HL-60 (cell line): ENCODE data around the gene TTC13.
A peak's percentile ranks its signal among the peaks of the same experiment; 100 is the strongest.

Source experiments
- DNase-seq, 2 experiments: peaks; one replicate each; pipeline ENCODE4 v3.0.0-alpha.2; 2010 to 2020; ENCODE audit warnings: low read depth in 1 of 2, low spot score in 1 of 2
- H3K27ac ChIP-seq: fragments of 250-450 bp; sonication (Bioruptor Pico); replicated peaks from 2 replicates; pipeline ENCODE4 v1.5.1; 2020; ENCODE audit warnings: mild to moderate bottlenecking, moderate library complexity
- H3K27me3 ChIP-seq: fragments of 250-450 bp; sonication (Bioruptor Pico); 2 replicates; pipeline ENCODE4 v1.5.1; 2021; ENCODE audit warnings: mild to moderate bottlenecking, moderate library complexity; ENCODE audit not compliant: insufficient read depth, poor library complexity, severe bottlenecking
- H3K4me3 ChIP-seq: replicated peaks from 2 replicates; pipeline ENCODE4 v1.5.1; 2011; ENCODE audit warnings: mild to moderate bottlenecking, control low read depth, low read length; ENCODE audit not compliant: insufficient read depth
- CTCF ChIP-seq: IDR thresholded peaks from one replicate; pipeline ENCODE4 v1.5.1; 2011; ENCODE audit warnings: low read length, control low read depth, inconsistent platforms; ENCODE audit not compliant: insufficient read depth
- GABPA ChIP-seq: IDR thresholded peaks from 2 replicates; pipeline ENCODE4 v1.6.1; 2012; ENCODE audit warnings: low read depth
- POLR2AphosphoS5 ChIP-seq: IDR thresholded peaks from 2 replicates; pipeline ENCODE4 v1.6.1; 2012; ENCODE audit warnings: low read depth
- REST ChIP-seq: IDR thresholded peaks from 2 replicates; pipeline ENCODE4 v1.6.1; 2012; ENCODE audit warnings: low read depth; ENCODE audit not compliant: insufficient replicate concordance
- SPI1 ChIP-seq: IDR thresholded peaks from 2 replicates; pipeline ENCODE4 v1.6.1; 2012; ENCODE audit warnings: low read depth, mild to moderate bottlenecking, borderline replicate concordance

The TTC13 gene

GRCh38 chr1:230983811-230984210 is 5.2 kb upstream of the TTC13 start:
- H3K27me3 ChIP-seq = no peaks in the 10 kb centered on the region
- no peak for DNase-seq
- H3K4me3 ChIP-seq = no peak overlapping the region
- TF ChIP-seq POLR2AphosphoS5 = no peak
- no peak for TF ChIP-seq SPI1
- TF ChIP-seq REST = no peak
- TF ChIP-seq GABPA = no peak
- no peak for TF ChIP-seq CTCF
- no peak overlapping the region for H3K27ac ChIP-seq

- Histone ChIP-seq H3K4me3 (no peak overlapping the region), H3K27ac (no peak overlapping the region), H3K27me3 (no peaks in the 10 kb centered on the region)
- TF ChIP-seq SPI1 = no peak
- no peak for TF ChIP-seq REST
- TF ChIP-seq GABPA = no peak
- TF ChIP-seq POLR2AphosphoS5 = no peak
- TF ChIP-seq CTCF = no peak
- DNase-seq = no peak
Measured at GRCh38 chr1:230982696-230983095, 4.0 kb upstream of the TTC13 start.

GRCh38 chr1:230979952-230980351 is 1.3 kb upstream of the TTC13 start:
- Histone ChIP-seq H3K27ac (peak overlapping the region; percentile 69), H3K4me3 (peak overlapping the region; percentile 92), H3K27me3 (no peaks in the 10 kb centered on the region)
- peak; percentile 10; the same call in 1 of the 2 replicates for TF ChIP-seq SPI1
- TF ChIP-seq CTCF = no peak
- no peak for DNase-seq

GRCh38 chr1:230979389-230979716 is 692 bp upstream of the TTC13 start:
- peak overlapping the region; percentile 92 for H3K4me3 ChIP-seq
- TF ChIP-seq CTCF (no peak), REST (no peak), SPI1 (no peak), POLR2AphosphoS5 (no peak), GABPA (no peak)
- H3K27ac ChIP-seq = peak overlapping the region; percentile 69
- no peaks in the 10 kb centered on the region for H3K27me3 ChIP-seq
- DNase-seq = no peak
